H1 (cell line): ENCODE data around the gene COL6A1. TPM values are rescaled to one million over a fixed set of nuclear protein-coding genes. Genes with fewer than 3 reads are reported as not detected.

Experiments used
- CTCF ChIA-PET: fragments of 300-600 bp; sonication (Branson Sonifier 250); formaldehyde crosslinking; loops from one replicate; lab custom pipeline; 2021; ENCODE audit not compliant: partially characterized antibody; lab: Charles Lee
- POLR2A ChIA-PET: fragments of 300-600 bp; sonication (Branson Sonifier 250); formaldehyde crosslinking; loops from one replicate; lab custom pipeline; 2021; ENCODE audit warnings: inconsistent platforms; ENCODE audit not compliant: partially characterized antibody; lab: Charles Lee
- DNase-seq, 2 experiments: peaks; one replicate each; pipeline versions ENCODE4 v3.0.0 to v3.0.0-alpha.2; 2010 to 2022; ENCODE audit warnings: low spot score in 2 of 2, low read depth in 1 of 2, mixed read lengths in 1 of 2
- FAIRE-seq: peaks from 2 replicates; lab custom pipeline; 2011; peaks lifted over from hg19 to GRCh38; lab: Jason Lieb, UNC
- H2AFZ ChIP-seq: 2 replicates; pipeline ENCODE4 v1.8.1; 2012; ENCODE audit warnings: low read length, inconsistent platforms
- H2AK5ac ChIP-seq: 2 replicates; pipeline ENCODE4 v1.6.1; 2013; ENCODE audit warnings: low read depth, low read length
- H2BK120ac ChIP-seq: replicated peaks from 2 replicates; pipeline ENCODE3; 2013; ENCODE audit warnings: low read depth, low read length, inconsistent platforms
- H2BK12ac ChIP-seq: 2 replicates; pipeline ENCODE4 v1.6.1; 2013; ENCODE audit warnings: low read depth, low read length
- H2BK15ac ChIP-seq: 2 replicates; pipeline ENCODE4 v1.6.1; 2013; ENCODE audit warnings: low read length
- H2BK20ac ChIP-seq: 2 replicates; pipeline ENCODE4 v1.6.1; 2013; ENCODE audit warnings: low read length
- H2BK5ac ChIP-seq: 2 replicates; pipeline ENCODE4 v1.6.1; 2013; ENCODE audit warnings: low read depth, low read length
- H3K14ac ChIP-seq: 2 replicates; pipeline ENCODE4 v1.6.1; 2013; ENCODE audit warnings: inconsistent platforms; ENCODE audit not compliant: insufficient read length
- H3K18ac ChIP-seq: 2 replicates; pipeline ENCODE4 v1.6.1; 2013; ENCODE audit warnings: low read length; ENCODE audit errors: extremely low read depth
- H3K23ac ChIP-seq: 2 replicates; pipeline ENCODE4 v1.6.1; 2013; ENCODE audit warnings: inconsistent platforms; ENCODE audit not compliant: insufficient read length
- H3K23me2 ChIP-seq: 2 replicates; pipeline ENCODE4 v1.6.1; 2013; ENCODE audit warnings: low read depth, low read length
- H3K27ac ChIP-seq: 2 replicates; pipeline ENCODE4 v1.6.1; 2011; ENCODE audit warnings: low read depth, low read length, inconsistent platforms
- H3K27me3 ChIP-seq, 4 experiments: replicated peaks in 1 of 4; 1 replicate in 1 of 4; 2 replicates in 3 of 4; pipeline versions ENCODE4 v1.6.1 to v1.8.1; 2011 to 2013; ENCODE audit warnings: low read length in 3 of 4, mild to moderate bottlenecking in 3 of 4, inconsistent platforms in 2 of 4, mixed read lengths in 2 of 4, moderate library complexity in 1 of 4; ENCODE audit not compliant: control insufficient read depth in 3 of 4, insufficient read depth in 3 of 4; ENCODE audit errors: extremely low read depth in 1 of 4
- H3K36me3 ChIP-seq, 4 experiments: 2 replicates each; pipeline versions ENCODE4 v1.6.1 to v1.8.1; 2011 to 2013; ENCODE audit warnings: mild to moderate bottlenecking in 4 of 4, low read length in 3 of 4, moderate library complexity in 2 of 4, control low read depth in 1 of 4, inconsistent platforms in 1 of 4; ENCODE audit not compliant: insufficient read depth in 4 of 4, control insufficient read depth in 2 of 4
- H3K4ac ChIP-seq: replicated peaks from 2 replicates; pipeline ENCODE3; 2013; ENCODE audit warnings: low read length, low read depth, mixed read lengths, inconsistent platforms; ENCODE audit not compliant: insufficient read length
- H3K4me1 ChIP-seq, 4 experiments: replicated peaks in 1 of 4; 1 replicate in 1 of 4; 2 replicates in 3 of 4; pipeline versions ENCODE4 v1.6.1 to v1.8.1; 2011 to 2013; ENCODE audit warnings: low read length in 3 of 4, inconsistent platforms in 2 of 4, mixed read lengths in 1 of 4; ENCODE audit not compliant: insufficient read depth in 4 of 4, control insufficient read depth in 3 of 4
- H3K4me2 ChIP-seq, 2 experiments: 2 replicates each; pipeline versions ENCODE4 v1.6.1 to v1.8.1; 2011 to 2013; ENCODE audit warnings: low read depth in 2 of 2, low read length in 2 of 2, control low read depth in 1 of 2, inconsistent platforms in 1 of 2, mild to moderate bottlenecking in 1 of 2; ENCODE audit not compliant: insufficient read depth in 1 of 2
- H3K4me3 ChIP-seq, 4 experiments: fragments of 200-600, 300-600 bp in 1 of 4; sonication (generic), shearing (Covaris generic), sonication (Bioruptor Twin) in 1 of 4; 2 replicates each; pipeline versions ENCODE4 v1.5.1 to v1.8.1; 2011 to 2016; ENCODE audit warnings: low read length in 4 of 4, low read depth in 3 of 4, control low read depth in 2 of 4, inconsistent platforms in 2 of 4, mild to moderate bottlenecking in 2 of 4, mixed read lengths in 1 of 4, moderate library complexity in 1 of 4; ENCODE audit not compliant: insufficient read depth in 2 of 4; ENCODE audit errors: extremely low read depth in 1 of 4
- H3K56ac ChIP-seq: replicated peaks from 2 replicates; pipeline ENCODE3; 2013; ENCODE audit warnings: low read depth, mild to moderate bottlenecking, mixed read lengths, low read length, inconsistent platforms; ENCODE audit not compliant: insufficient read length
- H3K79me1 ChIP-seq: 2 replicates; pipeline ENCODE4 v1.6.1; 2013; ENCODE audit warnings: low read depth, low read length, control low read depth
- H3K79me2 ChIP-seq, 2 experiments: 2 replicates each; pipeline versions ENCODE4 v1.6.1 to v1.8.1; 2012 to 2013; ENCODE audit warnings: low read length in 2 of 2, mild to moderate bottlenecking in 2 of 2, inconsistent platforms in 1 of 2; ENCODE audit not compliant: insufficient read depth in 2 of 2, control insufficient read depth in 1 of 2
- H3K9ac ChIP-seq, 4 experiments: replicated peaks in 1 of 4; 1 replicate in 1 of 4; 2 replicates in 3 of 4; pipeline versions ENCODE4 v1.6.1 to v1.8.1; 2011 to 2013; ENCODE audit warnings: low read depth in 3 of 4, low read length in 3 of 4, control low read depth in 2 of 4, mild to moderate bottlenecking in 2 of 4, moderate library complexity in 2 of 4, inconsistent platforms in 1 of 4; ENCODE audit errors: extremely low read depth in 1 of 4
- H3K9me3 ChIP-seq, 2 experiments: 2 replicates each; pipeline versions ENCODE4 v1.6.1 to v1.8.1; 2012 to 2013; ENCODE audit warnings: mild to moderate bottlenecking in 2 of 2, moderate library complexity in 2 of 2, control low read depth in 1 of 2, inconsistent platforms in 1 of 2, low read depth in 1 of 2, low read length in 1 of 2, mixed read lengths in 1 of 2; ENCODE audit not compliant: insufficient read depth in 2 of 2
- H4K20me1 ChIP-seq, 2 experiments: replicated peaks in 1 of 2; 2 replicates each; pipeline versions ENCODE3 to v1.8.1; 2011 to 2013; ENCODE audit warnings: inconsistent platforms in 2 of 2, low read length in 2 of 2, mild to moderate bottlenecking in 1 of 2; ENCODE audit not compliant: insufficient read depth in 2 of 2, control insufficient read depth in 1 of 2
- H4K5ac ChIP-seq: 2 replicates; pipeline ENCODE4 v1.6.1; 2013; ENCODE audit warnings: low read length, low read depth, mixed read lengths, inconsistent platforms; ENCODE audit not compliant: insufficient read length
- H4K8ac ChIP-seq: 2 replicates; pipeline ENCODE4 v1.8.0; 2013; ENCODE audit warnings: mild to moderate bottlenecking, moderate library complexity, low read length, inconsistent platforms; ENCODE audit not compliant: insufficient read depth; ENCODE audit errors: extremely low read depth
- H4K91ac ChIP-seq: replicated peaks from 2 replicates; pipeline ENCODE3; 2013; ENCODE audit warnings: low read length, mixed read lengths, inconsistent platforms; ENCODE audit not compliant: insufficient read length
- BCL11A ChIP-seq, 2 experiments: IDR thresholded peaks; one replicate each; pipeline ENCODE4 v1.6.1; 2011; ENCODE audit warnings: low read depth in 2 of 2, low read length in 2 of 2, mild to moderate bottlenecking in 2 of 2
- CREB1 ChIP-seq: IDR thresholded peaks from 2 replicates; pipeline ENCODE4 v1.6.1; 2012; ENCODE audit warnings: inconsistent platforms
- CTBP2 ChIP-seq: IDR thresholded peaks from 2 replicates; pipeline ENCODE4 v1.7.0; 2011; ENCODE audit warnings: borderline replicate concordance, mild to moderate bottlenecking, moderate library complexity, mixed read lengths, low read length; ENCODE audit not compliant: insufficient read depth, insufficient read length
- EP300 ChIP-seq, 2 experiments: IDR thresholded peaks; 1 replicate in 1 of 2; 2 replicates in 1 of 2; pipeline ENCODE4 v1.6.1; 2011 to 2012; ENCODE audit warnings: low read depth in 2 of 2, low read length in 2 of 2, mild to moderate bottlenecking in 2 of 2, borderline replicate concordance in 1 of 2, inconsistent platforms in 1 of 2, moderate library complexity in 1 of 2
- KDM4A ChIP-seq: IDR thresholded peaks from one replicate; pipeline ENCODE4 v1.7.1; 2012; ENCODE audit warnings: low read depth, mild to moderate bottlenecking, moderate library complexity, low read length, inconsistent platforms; ENCODE audit not compliant: severe bottlenecking
- PHF8 ChIP-seq: fragments of 200-600 bp; sonication (generic); conservative IDR thresholded peaks from 2 replicates; pipeline ENCODE4 v1.7.1; 2012; ENCODE audit warnings: low read depth, mild to moderate bottlenecking, inconsistent platforms, low read length, moderate library complexity
- POU5F1 ChIP-seq: IDR thresholded peaks from 2 replicates; pipeline ENCODE4 v1.6.1; 2011; ENCODE audit warnings: low read depth, mild to moderate bottlenecking, low read length, moderate library complexity
- SAP30 ChIP-seq: fragments of 300-600 bp; sonication (generic); IDR thresholded peaks from 2 replicates; pipeline ENCODE4 v1.7.1; 2012; ENCODE audit warnings: low read length, moderate library complexity, mild to moderate bottlenecking, inconsistent platforms; ENCODE audit not compliant: insufficient read depth, insufficient replicate concordance
- SIN3A ChIP-seq, 2 experiments: IDR thresholded peaks in 1 of 2; conservative IDR thresholded peaks in 1 of 2; 2 replicates each; pipeline ENCODE4 v1.6.1; 2011 to 2012; ENCODE audit warnings: low read length in 2 of 2, improper control_type of control experiment in 1 of 2, low read depth in 1 of 2, mild to moderate bottlenecking in 1 of 2
- SP2 ChIP-seq: IDR thresholded peaks from 2 replicates; pipeline ENCODE4 v1.6.1; 2012; ENCODE audit warnings: mild to moderate bottlenecking, low read length, inconsistent platforms
- SUZ12 ChIP-seq: fragments of 200-600 bp; sonication (generic); IDR thresholded peaks from 2 replicates; pipeline ENCODE4 v1.6.1; 2012; ENCODE audit warnings: mild to moderate bottlenecking, inconsistent platforms, low read length, moderate library complexity, mixed read lengths
- YY1 ChIP-seq: IDR thresholded peaks from 2 replicates; pipeline ENCODE4 v1.6.1; 2011; ENCODE audit warnings: low read depth, mild to moderate bottlenecking, low read length
- WGBS, 2 experiments: shearing (Covaris generic) in 1 of 2; methylation state at CpG; one replicate each; pipeline versions ENCODE4 v1.1.6 to v1.1.7; 2013 to 2015; ENCODE audit warnings: low lambda C conversion rate in 2 of 2, mixed read lengths in 2 of 2, inconsistent platforms in 1 of 2, low coverage in 1 of 2, missing lambda C conversion rate in 1 of 2; ENCODE audit not compliant: insufficient replicate concordance in 2 of 2, insufficient coverage in 1 of 2, insufficient read length in 1 of 2; ENCODE audit errors: extremely low coverage in 1 of 2, missing lambda C conversion rate in 1 of 2; 5-methylcytosine and 5-hydroxymethylcytosine counted together
- polyA plus RNA-seq, 7 experiments: library from polyadenylated mRNA; depleted of rRNA in 3 of 7; stranded (reverse) in 5 of 7; unstranded in 2 of 7; fragments of >200 nt in 5 of 7; fragments of 200-250 nt in 2 of 7; gene quantifications; 1 replicate in 5 of 7; 2 replicates in 1 of 7; 4 replicates in 1 of 7; pipeline versions ENCODE4 v1.2.1 to v1.2.3, GENCODE V29; 2011 to 2013; ENCODE audit warnings: missing spikeins in 2 of 7, mixed read lengths in 2 of 7
- total RNA-seq: library from RNA; stranded (reverse); fragmentation: NEBNext Ultra II Directional; extraction: Animal tissue kit (Norgen Biotek cat#: 25700); gene quantifications from 2 replicates; pipeline ENCODE4 v1.2.1, GENCODE V29; 2021

Gene COL6A1
- total and polyA plus RNA-seq, 2 of the 8 experiments (the other 6 are each of a cell fraction or from before 2014, with no cell fraction given), result 100 to 115 TPM

- peaks cover 14% of the 10 kb centered on the region; the same call in 1 of the 2 replicates for H3K23me2 ChIP-seq
- no peak overlapping the region; the same call in 1 of the 2 replicates for H4K8ac ChIP-seq
- H2BK20ac ChIP-seq, result no peak overlapping the region
- no peak overlapping the region for H3K14ac ChIP-seq
- H4K91ac ChIP-seq, result no peak overlapping the region
- H2BK5ac ChIP-seq, result no peak overlapping the region
- no peak overlapping the region for H3K4me2 ChIP-seq
- no peak for FAIRE-seq
- no peak overlapping the region for H3K4me3 ChIP-seq
- peaks cover 0 to 9% of the 10 kb centered on the region in 2 experiments for H4K20me1 ChIP-seq
- peaks cover 0 to 33% (median 13%) of the 10 kb centered on the region in 4 experiments; a peak in 5 of 8 replicates for H3K36me3 ChIP-seq
- H2BK15ac ChIP-seq, result no peak overlapping the region
- H2BK12ac ChIP-seq, result no peak overlapping the region
- no peak overlapping the region for H2AK5ac ChIP-seq
- POLR2A ChIA-PET, result no interaction called here
- peaks cover 0 to 8% (median 5%) of the 10 kb centered on the region in 4 experiments; a peak in 5 of 7 replicates for H3K4me1 ChIP-seq
- no peak overlapping the region for H3K4ac ChIP-seq
- no peak overlapping the region for H3K23ac ChIP-seq
- WGBS, 2 experiments, result 86% methylated on average over 2 of the region's 3 CpGs; no CpG with 5 or more reads in 1 of the 2 experiments
- DNase-seq, result no peak
- H3K27ac ChIP-seq, result no peak overlapping the region
- no peak overlapping the region for H2AFZ ChIP-seq
- no peak overlapping the region for H3K9ac ChIP-seq
- CTCF ChIA-PET, result no interaction called here
- H3K9me3 ChIP-seq, result no peaks in the 10 kb centered on the region
- no peak overlapping the region for H3K18ac ChIP-seq
- peaks cover 0 to 18% (median 5%) of the 10 kb centered on the region in 4 experiments; a peak in 4 of 7 replicates for H3K27me3 ChIP-seq
- no peak overlapping the region for H2BK120ac ChIP-seq
- H3K79me1 ChIP-seq, result peaks cover 4% of the 10 kb centered on the region; the same call in 1 of the 2 replicates
- no peak overlapping the region for H4K5ac ChIP-seq
- no peak overlapping the region for H3K56ac ChIP-seq
- H3K79me2 ChIP-seq, result 0 out of 4 replicates have a peak, but pooled peaks cover 0 to 4% of the 10 kb centered on the region in 2 experiments
- TF ChIP-seq YY1, result no peak
- no peak for TF ChIP-seq KDM4A
- no peak for TF ChIP-seq PHF8
- no peak for TF ChIP-seq CREB1
- no peak for TF ChIP-seq SUZ12
- TF ChIP-seq SIN3A (conservative IDR thresholded peaks at IDR 0.05 in 1 of 2, IDR thresholded peaks at IDR 0.05 in 1 of 2; ENCODE audit: low read depth in 1 of 2, low read length in 2 of 2), result no peak
- no peak for TF ChIP-seq SAP30
- TF ChIP-seq SP2, result no peak
- TF ChIP-seq POU5F1, result no peak
- no peak for TF ChIP-seq EP300 (IDR thresholded peaks at IDR 0.05; ENCODE audit: borderline replicate concordance in 1 of 2, low read depth in 2 of 2, low read length in 2 of 2)
- TF ChIP-seq BCL11A (IDR thresholded peaks at IDR 0.05; ENCODE audit: low read depth in 2 of 2, low read length in 2 of 2), result no peak
- TF ChIP-seq CTBP2, result no peak
Measured at GRCh38 chr21:45984584-45985095, 3.1 kb downstream of the COL6A1 start.
